Right kidney (tissue), 1 donor: ENCODE results near the gene CATSPERD.
"Not testable (repeated sequence)": the region's sequence is repeated elsewhere in the genome, so short reads cannot be mapped to it uniquely, and the experiment has no call there.

Experiments used
- DNase-seq: peaks from one replicate; pipeline ENCODE4 v3.0.0-alpha.2; 2016

Gene CATSPERD

DNA sequence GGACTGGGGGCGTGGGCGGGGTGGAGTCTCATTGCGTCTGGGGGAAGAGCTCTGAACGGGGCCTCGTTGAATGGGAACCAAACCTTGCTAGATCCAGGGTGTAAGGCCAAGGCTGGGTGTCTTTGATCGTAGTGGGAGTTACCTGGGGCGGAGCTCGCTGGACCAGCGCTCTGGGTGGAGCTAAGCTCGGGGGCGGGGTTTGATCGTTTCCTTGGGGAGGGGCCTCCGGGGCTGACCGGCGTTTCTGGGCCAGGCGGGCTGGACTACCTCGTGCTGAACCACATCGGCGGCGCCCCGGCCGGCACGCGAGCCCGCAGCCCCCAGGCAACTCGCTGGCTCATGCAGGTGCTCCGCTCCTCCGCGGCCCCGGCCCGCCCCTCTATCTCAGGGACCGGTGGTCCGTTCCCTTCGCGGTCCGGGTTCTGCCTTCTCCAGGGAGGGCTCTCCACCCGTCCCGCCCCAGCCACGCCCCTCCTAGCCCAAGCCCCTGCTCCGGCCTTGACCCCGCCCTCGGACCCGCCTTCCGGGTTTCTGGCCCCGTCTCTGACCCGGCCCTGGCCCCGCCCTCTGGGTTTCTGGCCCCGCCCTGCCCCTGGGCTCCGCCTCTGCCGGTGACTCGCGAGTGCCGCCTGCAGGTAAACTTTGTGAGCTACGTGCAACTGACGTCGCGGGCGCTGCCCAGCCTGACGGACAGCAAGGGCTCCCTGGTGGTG lies 33.6 kb upstream of the CATSPERD start:
- peak; percentile 95 for DNase-seq

DNA sequence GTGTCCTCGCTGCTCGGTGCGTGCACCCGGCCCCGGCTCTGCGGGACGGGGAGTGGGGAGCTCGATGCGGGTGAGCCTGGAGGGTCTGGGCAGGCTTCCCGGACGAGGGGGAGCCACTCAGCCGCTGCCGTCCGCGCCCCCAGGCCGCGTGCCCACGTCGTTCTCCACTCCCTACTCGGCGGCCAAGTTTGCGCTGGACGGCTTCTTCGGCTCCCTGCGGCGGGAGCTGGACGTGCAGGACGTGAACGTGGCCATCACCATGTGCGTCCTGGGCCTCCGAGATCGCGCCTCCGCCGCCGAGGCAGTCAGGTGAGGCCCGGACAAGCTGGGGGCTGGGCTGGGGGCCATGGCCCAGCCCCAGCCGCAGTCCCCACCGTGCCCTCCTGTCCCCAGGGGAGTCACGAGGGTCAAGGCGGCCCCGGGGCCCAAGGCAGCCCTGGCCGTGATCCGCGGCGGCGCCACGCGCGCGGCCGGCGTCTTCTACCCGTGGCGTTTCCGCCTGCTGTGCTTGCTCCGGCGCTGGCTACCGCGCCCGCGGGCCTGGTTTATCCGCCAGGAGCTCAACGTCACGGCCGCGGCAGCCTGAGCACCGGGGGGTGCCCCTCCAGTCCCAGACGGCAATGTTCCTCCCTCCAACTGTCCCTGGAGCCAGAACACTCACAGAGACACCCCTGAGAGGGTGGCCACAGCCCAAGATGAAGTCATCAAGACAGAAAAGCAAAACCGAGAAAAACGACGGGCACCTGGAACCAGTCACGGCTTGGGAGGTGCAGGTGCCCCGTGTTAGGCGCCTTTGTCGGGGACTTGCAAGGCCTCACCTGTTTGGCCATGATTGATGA lies 32.9 kb upstream of the CATSPERD start:
- no peak for DNase-seq

DNA sequence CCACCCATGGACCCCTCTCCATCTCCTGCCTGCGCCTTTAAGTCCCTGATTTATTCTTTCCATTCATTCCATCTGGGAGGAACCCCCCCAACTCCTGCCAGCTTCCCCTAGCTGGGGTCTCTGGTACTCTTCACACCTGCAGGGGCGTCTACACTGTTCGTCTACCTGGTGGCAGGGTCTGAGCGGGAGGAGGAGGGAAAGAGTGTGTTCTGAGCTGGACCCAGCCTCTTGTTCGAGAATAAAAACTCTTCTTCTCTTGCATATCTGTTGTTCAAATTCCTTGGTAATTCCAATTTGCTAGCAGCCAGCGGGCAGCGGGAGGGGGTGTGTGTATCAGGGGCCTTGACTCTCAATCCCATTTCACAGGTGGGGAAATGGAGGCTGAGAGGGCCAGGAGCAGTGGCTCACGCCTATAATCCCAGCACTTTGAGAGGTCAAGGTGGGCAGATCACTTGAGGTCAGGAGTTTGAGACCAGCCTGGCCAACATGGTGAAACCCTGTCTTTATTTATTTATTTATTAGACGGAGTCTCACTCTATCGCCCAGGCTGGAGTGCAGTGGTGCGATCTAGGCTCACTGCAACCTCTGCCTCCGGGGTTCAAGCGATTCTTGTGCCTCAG lies 32.1 kb upstream of the CATSPERD start:
- DNase-seq = not testable (repeated sequence)

DNA sequence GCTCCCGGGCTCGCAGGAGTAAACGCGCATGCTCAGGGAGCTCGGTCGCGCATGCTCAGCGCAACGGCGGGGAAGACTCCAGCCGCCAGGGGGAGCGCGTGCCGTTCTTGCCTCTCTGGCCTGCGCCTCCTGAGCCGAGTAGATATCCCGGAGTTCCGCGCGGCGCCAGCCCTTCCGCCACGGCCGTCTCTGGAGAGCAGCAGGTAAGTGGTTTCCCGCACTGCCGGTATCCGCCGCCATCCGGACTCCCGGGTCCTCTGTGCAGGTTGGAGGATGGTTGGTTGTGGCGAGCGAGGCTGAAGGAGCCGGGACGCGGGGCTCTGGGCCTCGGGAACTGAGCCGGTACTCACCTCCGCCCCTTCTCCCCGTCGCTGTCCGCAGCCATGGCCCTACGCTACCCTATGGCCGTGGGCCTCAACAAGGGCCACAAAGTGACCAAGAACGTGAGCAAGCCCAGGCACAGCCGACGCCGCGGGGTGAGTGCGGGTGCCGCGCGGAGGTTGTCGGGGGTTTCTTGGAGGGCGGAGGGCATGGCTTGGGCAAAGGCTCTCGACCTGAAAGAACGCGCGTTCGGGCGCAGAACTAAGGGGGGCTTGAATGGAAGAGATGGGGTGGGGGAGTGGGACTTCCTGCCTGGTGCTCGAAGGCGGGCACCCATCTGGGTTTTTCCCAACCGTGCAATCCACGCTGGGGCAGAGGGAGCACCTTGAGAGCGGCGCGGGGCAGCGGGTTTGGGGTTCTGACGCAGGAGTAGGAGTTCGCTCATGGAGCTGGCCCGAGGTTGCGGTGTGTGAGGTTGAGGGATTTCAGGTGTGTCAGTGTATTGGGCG lies 30.1 kb upstream of the CATSPERD start, which contains the start of gene RPL36:
TSS of gene RPL36 (plus strand) at position 171 of the 830 bp plus-strand sequence. CDS start at position 384, 213 bp downstream.
- DNase-seq = peak; percentile 99

DNA sequence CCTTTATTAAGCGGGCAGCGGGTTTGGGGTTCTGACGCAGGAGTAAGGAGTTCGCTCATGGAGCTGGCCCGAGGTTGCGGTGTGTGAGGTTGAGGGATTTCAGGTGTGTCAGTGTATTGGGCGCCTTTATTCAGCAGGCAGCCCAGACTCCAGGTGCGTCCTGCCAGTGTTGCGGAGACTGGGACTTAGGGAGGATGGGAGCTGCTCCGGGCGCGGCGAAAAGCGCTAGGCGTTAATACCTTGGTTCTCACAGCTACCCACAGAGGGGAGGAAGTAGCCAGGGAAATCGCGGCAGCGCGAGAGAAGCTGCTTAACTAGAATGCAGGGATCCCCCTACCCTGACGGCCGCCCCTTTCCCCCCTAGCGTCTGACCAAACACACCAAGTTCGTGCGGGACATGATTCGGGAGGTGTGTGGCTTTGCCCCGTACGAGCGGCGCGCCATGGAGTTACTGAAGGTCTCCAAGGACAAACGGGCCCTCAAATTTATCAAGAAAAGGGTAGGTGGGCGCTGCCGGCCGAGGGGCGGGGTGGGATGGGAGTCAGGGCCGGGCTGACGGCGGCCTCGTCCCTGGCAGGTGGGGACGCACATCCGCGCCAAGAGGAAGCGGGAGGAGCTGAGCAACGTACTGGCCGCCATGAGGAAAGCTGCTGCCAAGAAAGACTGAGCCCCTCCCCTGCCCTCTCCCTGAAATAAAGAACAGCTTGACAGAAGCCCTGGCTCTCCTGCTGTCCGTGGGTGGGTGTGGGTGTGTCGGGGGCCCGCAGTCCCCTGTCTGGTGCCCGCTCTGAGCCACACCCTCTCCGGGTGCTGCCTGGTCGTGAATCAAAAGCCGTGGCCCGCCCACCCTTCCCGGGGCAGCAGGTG lies 29.2 kb upstream of the CATSPERD start:
- peak; percentile 60 for DNase-seq

DNA sequence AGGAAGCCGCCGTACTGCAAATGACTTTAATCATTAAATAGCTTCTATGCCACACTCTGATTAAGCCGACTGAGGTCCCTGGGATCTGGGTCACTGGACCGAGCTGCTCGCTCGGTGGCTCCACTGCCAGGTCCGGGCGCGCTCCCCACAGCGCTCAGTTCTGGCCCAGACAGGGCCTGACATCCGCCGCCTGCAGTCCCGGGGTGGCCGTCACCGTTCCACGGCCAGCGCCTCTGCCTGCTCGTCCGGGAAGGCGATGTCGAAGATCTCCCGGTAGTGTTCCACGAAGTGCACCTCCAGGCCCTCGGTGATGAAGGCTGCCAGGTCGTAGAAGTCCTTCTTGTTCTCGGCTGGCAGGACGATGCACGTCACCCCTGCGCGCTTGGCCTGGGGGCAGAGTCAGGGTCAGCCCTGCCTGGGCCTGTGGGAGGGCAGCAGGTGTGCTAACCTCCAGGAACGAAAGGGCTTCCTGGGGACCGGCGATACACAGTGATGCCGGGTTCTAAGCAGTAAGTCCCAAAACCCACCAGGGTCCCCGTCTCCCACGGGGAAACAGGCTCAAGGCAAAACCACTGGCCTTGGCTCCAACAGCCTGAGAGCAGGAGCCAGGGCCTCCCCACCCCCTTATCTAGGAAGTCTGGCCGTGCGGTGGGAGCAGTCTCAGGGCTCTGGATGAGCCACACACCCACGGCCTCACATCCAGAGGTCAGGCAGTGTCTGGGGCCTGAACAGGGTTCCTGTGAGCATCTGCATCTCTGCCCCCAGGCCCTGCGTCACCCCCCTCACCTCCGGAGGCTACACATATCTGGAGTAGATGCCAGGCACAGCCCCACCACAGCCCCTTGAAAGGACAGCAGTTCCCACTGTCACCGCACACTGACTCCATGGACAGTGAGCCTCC lies 28.4 kb upstream of the CATSPERD start:
- DNase-seq = no peak

DNA sequence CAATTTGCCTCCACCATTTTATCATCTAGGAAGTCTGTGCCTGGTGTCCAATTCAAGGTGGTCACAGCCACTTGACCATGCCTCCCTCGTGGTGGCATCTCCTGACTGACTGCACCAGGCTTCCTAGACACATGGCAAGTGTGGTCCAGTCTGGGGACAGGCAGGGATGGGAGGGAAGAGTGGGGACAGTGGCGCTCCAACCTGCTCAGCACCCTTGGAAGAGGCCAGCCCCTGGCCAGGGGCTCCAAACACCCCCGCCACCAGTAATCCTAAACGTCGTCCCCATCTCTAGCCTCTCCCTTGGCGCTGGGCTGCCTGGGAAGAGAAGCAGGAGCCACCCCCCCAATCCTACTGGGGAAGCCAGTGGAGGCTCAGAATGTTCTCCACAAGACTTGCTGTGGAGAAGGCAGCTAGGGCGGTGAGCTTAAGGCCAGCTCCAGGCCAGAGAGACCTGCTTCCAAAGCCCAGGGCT lies 27.7 kb upstream of the CATSPERD start:
- no peak for DNase-seq

DNA sequence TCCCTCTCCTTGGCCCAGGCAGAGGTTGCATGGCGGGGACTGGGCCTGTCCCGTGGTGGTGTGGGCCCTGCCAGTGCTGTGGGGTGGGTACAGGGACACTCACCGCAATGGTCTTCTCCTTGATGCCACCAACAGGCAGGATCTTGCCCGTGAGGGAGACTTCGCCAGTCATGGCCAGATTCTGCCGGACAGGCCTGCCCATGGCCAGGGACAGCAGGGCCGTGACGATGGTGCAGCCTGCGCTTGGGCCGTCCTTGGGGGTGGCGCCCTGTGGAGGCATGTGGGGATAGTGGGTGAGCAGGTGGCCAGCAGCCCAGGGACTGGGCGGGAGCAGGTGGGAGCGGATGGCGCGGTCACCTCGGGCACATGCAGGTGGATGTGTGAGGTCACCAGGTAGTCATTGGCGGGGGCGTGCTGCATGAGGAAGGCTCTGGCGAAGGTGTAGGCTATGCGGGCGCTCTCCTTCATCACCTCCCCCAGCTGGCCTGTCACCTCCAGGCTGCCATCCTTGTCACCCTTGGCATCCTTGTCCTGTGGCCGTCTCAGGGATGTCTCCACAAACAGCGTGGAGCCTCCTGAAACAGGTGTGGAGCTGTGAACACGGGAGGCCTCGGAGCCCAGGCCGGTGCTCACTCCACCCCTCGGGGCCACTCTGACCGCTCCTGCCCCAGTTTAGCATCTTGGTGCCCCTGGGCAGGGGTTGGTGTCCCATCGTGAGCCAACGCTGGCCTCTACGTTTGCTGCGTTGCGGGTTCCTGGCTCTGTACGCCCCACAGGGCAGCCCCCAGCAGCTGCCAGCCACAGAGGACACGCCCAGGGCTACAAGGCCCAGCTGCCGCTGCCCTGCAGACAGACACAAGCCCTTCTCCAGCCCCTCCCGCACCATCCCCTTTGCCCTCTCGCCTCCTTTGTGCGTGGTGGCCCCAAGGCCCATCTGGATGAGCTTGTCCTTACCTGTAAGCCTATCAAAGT lies 27.0 kb upstream of the CATSPERD start:
- no peak for DNase-seq

DNA sequence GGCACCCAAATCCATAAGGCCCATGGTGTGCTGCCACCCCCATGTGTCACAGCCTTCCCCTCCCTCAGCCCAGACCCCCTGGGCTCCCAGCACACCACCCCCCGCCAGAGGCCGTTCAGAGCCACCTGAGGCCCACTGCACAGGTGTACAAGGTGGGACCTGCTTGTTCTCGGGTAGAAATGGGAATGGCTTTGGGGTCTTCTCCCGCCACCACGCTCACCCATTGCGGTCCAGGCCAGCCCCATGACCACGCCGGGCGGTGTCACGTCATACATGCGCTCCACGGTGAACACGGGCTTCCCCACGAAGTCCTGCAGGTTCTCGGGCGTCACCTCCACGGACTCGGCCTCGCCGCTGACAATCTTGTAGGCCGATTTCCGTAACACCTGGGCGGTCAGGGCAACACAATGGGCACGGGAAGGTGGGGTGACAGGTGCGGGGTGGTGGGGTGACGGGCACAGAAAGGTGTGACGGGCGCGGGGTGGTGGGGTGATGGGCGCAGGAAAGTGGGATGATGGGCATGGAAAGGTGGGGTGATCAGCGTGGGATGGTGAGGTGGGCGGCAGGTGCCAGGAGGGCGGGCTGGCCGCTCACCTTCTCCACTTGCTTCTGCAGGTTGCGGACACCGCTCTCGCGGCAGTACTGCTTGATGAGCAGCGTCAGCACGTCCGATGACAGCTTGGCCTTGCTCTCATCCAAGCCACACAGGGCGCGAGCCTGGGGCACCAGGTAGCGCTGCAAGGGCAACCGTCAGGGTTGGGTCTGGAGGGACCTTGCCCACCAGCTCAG lies 26.1 kb upstream of the CATSPERD start:
- DNase-seq = no peak

DNA sequence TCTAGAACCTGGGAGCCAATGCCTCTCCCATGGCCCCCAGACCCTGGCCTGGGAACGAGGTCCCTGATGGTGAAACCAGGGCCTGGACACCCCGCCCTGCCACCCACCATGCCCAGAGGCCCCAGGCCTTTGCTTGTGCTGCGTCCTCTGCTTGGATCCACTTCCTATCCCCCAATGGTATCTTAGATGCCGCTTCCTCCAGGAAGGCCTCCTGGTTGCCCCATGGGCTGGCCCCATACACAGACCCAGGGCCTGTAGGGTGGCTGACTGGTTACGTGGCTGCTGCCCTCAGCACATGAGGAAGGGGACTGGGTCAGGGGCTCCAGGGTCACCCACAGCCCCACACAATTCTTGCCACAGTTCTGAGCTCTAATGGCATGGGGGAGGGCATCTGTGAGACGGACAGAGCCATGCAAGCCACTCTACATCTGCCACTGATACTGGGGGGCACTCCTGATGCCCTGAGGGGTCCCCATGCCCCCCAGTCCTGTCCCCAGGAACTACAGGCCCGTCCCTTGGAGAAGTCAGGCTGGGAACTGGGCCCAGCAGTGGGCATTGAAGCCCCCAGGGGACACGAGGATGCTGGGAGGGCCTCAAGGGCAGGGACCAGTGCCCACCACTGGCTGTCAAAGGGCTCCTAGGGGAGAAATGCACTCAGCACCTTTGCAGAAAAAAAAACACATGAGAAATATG lies 25.3 kb upstream of the CATSPERD start:
- no peak for DNase-seq

DNA sequence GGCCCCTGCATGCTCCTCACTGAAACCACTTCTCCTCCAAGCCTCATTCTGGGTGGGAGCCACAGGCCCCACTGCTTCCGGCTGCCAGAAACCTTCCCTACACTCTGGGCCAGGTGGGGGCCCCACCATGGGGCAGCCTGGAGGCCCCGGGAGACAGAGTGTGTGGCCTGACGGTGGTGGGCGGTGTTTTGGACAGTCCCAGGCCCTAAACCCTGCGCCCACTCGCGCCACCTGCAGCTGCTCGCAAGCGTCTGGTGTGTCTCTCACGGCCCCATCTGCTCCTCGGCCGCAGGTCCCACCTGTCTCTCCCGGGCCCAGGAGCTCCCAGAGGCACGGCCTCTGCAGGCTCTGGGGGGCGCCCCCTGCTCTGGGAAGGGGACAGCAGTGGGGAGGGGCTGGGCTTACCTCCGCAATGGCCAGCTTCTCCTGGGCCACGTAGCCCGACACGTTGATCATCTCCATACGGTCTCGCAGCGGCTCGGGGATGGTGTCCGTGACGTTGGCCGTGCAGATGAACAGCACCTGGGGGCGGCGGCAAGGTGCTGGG lies 24.7 kb upstream of the CATSPERD start:
- DNase-seq = no peak

DNA sequence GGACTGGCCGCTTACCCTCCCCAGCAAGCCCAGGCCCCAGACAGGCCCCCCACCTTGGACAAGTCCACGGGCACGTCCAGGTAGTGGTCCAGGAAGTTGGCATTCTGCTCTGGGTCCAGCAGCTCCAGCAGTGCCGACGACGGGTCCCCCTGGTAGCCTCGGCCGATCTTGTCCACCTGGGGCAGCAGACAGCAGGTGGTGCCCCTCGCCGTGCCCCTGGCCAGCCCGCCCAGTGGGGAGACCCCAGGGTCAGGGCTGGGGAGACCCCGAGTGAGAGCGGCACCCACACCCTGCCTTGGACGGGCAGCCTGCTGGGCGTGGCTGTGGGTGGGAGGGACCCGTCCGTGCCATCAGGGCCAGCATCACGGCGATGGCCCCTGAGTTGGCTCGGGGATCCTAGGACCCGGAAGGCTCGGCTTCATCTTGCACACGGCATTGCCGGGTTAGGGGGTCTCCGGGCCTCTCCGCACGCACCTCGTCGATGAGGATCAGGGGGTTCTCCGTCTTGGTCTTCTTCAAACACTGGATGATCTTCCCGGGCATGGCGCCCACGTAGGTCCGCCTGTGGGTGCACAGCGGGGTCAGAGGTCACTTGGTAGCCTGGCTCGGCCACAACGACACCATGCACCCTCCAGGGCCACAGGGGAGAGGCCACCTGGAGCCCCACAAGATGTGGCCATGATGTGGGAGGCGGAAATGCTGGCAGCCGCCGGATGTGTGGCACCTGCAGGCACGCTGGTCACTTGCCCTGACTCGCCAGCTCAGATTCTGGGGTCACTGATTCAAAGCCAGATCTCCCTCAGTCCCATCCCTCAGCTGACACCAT lies 24.0 kb upstream of the CATSPERD start:
- DNase-seq = no peak

DNA sequence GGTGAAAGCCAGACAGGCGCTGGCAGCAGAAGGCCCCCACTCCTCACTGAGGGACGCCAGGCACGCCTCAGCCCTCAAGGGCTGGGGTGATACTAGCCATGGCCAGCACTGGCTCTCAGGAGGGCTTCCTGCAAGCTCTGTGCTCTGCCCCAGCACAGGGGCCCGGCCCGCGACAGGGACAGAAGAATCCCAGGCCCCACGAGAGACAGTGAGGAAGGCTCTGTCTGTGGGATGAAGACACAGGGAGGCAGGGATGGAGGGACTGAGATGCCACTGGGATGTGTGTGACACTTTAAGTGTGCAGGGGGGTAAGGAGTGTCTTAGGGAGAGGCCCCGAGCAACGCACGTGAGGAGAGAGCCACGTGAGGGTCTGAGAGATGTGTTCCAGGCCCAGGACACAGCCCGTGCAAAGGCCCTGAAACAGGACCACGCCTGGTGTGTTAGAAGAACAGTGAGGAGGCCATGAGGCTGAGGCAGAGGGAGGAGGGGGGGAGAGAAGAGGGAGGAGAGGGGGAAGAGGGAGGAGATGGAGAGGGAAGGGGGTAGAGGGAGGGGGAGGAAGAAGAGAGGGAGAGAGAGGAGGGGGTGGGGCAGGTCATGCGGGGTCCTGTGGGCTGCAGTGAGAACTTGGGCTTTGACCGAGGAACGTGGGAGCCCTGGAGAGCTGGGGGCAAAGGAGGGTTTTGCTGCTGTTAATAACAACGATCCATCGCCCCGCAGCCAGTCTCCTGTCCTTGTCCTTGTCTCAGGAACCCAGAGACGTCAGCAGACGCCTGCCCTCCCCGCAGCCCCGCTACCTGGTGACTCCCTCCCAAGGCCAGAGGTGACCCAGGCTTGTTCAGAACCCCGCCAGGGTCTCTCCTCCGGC lies 23.2 kb upstream of the CATSPERD start:
- no peak for DNase-seq

DNA sequence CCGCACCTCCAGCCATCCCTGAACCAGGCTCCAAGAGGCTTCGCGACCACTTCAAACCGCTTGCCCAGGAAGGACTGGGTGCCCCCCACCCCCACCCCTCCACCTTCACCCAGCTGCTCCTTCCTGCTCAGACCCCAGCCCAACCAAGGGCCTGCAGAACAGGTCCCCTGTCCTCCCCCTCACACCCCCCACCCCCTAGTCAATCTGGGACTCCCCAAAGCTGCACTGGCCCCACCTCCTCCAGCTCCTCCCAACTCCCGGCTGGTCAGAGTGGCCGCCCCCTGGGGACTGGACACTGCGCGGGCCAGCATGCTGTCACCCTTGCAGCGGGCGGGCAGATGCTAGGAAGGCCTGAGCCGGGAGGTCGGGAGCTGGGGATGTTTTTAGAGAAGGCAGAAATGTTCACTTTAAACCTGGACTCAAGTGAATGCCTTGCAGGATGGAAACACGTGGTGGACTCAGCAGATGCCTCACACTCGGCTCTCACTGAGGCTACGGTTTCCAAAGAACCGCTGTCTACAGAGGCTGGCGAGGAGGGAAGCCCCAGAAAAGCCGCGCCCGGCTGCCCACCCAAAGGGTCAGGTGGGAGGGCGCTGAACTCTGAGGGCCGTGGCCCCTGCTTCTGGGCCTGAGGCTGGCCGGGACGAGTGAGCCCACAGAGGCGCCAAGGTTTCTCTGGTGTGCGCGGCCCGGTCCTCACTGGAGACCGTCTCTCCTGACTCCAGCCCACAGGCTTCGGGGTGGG lies 22.4 kb upstream of the CATSPERD start:
- DNase-seq = no peak
